DMS153 (cell line): ENCODE results near the gene NXF1.
"Not testable (repeated sequence)": the region's sequence is repeated elsewhere in the genome, so short reads cannot be mapped to it uniquely, and the experiment has no call there.

Experiments used
- DNase-seq: peaks from one replicate; lab custom pipeline; 2025; lab: John Stamatoyannopoulos, UW

The NXF1 gene

DNA sequence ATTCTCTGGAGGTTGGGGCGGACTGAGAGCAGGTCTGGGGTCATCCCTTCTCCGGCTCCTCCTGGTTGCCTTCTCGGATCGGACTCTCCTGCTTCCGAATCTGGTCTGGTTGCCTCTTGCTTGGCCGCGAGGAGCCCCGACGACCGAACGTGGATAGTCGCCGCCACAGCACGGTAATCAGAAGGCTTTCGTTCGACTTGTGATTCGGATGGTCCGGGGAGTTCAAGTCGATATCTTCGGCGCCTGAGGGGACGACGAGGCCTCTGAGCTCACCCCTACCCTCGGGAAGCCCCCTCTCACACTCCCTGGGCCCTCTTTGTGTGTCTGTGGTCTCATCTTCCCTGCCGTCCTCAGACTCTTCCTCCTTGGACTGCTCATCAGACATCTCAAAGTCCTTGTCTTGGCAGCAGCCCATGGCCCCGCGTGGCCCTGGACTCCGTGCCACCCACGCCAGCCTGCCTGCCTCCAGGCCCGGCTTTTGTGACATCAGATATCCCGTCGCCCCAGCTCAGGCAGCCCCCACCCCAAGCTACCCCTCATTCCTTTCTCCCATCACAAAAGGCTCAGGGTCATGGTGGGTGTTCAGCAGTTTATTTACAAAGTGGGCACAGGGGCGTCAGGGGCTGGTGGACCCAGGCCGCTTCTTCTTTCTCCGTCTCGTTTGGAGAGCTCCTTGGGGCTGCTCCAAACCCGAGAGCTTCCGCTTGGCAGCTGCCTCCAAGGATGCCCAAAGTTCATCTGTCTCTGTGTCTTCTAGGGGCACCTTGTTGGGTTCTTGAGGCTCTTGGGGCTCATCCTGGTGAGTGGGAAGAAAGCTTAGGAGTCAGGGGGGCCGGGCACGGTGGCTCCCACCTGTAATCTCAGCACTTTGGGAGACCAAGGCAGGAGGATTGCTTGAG, 27.3 kb upstream of the NXF1 start, which contains the start of gene TEX54:
Gene TEX54, minus strand, starts transcription at position 506 of the 899 bp plus-strand sequence.
- DNase-seq: no peak

DNA sequence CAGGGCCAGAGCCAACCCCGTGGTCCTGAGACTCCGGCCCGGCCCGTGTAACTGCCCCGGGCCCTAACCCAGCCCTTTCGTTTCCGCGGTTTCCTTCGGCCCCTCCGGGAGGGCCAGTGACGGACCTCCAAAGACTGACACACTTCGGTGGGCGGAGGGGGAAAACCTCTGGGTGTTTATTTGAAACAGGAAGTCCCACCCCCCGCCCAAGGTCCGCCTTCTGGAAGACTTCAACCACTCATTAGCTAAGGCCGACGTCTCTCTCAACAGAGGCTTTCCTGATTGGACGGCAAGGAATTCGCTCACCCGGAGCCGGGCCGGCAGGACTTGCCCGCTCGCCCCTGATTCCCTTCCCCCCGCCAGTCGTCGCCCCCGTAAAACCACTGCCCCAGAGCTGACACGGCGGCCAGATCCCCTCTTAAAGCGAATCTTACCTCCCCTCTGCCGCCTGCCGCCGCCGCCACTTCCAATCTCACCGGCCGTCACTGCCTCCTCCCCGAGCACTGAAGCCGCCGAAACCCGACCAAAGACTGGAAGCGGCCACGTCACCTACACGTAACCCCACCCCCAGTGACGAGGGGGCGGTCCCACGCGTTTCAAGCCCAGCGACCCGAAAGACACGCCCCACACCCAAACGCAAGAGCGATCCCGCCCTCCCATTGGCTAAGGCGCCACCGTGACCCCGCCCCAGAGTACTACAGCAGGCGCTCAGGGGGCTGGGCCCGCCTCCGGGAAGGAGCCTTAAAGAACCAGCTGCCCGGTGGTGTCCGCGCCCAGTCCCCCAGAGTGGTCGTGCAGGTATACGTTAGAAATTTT, 26.5 kb upstream of the NXF1 start, which contains the start of gene STX5:
Gene STX5, minus strand, starts transcription at position 532 of the 816 bp plus-strand sequence. CDS start 808 bp downstream, outside the sequence.
- peak; percentile 90 for DNase-seq

DNA sequence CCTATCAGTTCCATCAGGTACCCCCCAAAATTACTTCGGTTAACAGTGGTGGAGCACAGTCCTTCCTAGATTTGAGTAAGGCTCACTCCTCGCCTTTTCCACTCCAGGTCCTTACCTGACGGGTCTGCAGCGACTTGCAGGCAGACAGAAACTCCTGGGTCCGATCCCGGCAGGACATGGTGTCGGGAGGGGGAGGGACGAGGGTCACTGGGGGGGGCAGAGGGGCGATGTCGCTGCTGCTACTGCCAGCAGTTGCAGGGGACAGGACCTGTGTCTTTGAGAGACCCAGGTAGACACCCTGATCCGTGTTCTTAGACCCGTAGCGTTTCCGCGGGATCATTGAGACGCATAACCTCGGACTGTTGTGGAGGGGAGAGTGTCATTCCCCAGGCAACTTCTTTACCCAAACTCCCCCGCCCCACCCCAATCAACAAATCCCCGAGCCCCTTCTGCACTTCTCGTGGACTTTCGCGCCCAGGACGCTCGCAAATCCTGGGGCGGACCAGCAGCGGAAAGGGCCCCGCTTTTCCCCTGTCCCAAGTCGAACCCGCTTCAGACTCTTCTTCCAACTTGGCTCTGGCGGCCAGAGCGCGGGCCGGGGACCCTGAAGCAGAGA, 25.8 kb upstream of the NXF1 start:
- no peak for DNase-seq

DNA sequence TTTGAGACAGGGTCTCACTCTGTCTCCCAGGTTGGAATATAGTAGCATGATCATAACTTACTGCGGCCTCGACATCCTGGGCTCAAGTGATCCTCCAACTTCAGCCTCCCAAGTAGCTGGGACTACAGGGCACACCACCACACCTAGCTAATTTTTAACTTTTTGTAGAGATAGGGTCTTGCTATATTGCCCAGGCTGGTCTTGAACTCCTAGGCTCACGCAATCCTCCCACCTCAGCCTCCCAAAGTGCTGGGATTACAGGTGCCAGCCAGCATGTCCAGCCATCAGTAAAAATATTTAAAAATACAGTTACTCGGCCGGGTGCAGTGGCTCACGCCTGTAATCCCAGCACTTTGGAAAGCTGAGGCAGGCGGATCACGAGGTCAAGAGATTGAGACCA, 22.9 kb upstream of the NXF1 start:
- not testable (repeated sequence) for DNase-seq

DNA sequence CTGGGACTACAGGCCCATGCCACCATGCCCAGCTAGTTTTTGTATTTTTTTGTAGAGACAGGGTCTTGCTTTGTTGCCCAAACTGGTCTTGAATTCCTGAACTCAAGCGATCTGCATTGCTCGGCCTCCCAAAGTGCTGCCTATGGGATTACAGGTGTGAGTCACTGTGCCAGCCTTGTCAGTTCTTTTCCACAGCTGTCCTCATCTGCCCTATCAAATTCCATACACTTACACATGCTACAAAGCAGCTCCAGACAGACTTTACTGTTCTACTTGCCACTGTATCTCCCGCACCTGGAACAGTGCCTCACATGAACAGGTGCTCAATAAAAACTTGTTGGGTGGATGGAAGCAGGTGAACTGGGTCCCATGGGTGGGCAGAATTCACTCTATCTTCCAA, 18.4 kb upstream of the NXF1 start:
- no peak for DNase-seq

DNA sequence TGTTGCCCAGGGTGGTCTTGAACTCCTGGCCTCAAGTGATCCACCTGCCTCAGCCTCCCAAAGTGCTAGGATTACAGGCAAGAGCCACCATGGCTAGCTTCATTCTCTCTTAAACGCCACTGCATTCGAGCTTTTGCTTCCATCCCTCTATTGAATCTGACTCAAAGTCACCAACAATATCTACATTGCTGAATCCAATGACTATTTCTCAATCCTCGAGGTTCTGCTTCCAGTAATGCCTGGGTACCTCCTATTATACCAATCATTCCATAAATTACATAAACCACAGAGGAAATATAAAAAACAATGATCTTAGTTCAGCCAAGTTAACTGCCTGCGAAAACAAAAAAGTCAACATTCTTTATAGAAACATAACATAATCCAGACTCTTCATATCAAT, 11.9 kb upstream of the NXF1 start:
- no peak for DNase-seq

DNA sequence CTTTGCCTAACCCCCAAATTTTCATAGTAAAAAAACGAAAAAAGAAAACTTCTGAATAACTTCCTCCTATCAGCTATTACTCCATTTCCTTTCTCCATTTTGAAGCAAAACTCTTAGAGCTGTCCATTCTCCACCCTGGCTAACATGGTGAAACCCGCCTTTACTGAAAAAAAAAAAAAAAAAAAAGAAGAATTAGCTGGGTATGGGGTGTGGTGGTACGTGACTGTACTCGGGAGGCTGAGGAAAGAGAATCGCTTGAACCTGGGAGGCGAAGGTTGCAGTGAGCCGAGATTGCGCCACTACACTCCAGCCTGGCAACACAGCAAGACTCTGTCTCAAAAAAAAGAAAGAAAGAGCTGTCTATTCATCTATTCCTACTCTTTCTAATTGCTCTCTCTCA, 11.3 kb upstream of the NXF1 start:
- no peak for DNase-seq

DNA sequence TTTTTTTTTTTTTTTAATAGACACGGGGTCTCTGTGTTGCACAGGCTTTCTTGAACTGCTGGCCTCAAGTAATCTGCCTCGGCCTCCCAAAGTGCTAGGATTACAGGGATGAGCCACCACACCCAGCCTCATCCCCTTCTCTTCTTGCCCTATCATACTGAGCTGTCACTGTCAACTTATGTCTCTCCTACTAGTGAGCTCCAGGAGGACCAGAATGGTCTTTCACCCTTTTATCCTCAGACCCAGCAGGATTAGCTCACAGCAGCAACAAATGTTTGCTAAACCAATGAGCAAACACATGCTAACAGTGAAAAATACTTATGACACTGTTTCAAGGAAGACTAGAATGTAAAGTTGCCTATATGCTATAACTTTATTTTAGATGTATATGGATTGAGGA, 6.4 kb upstream of the NXF1 start:
- no peak for DNase-seq

DNA sequence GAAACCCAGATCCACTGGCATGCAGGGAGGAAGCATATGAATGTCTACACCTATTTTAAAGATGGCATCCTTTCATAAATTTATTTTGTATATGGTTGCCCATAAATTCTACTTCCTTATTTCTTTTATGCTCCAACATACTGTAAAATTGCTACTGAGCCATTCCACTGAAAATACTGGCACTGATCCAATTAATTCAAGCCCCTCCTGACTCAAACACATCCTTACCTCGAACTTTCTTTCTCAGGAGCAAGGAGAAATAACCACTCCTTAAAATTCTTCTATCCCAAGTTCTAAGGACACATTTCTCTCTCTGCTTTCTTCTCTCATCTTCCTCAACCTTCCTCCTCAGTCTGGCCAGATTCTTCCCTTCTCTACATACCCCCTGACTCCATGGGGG, 5.5 kb upstream of the NXF1 start:
- no peak for DNase-seq

DNA sequence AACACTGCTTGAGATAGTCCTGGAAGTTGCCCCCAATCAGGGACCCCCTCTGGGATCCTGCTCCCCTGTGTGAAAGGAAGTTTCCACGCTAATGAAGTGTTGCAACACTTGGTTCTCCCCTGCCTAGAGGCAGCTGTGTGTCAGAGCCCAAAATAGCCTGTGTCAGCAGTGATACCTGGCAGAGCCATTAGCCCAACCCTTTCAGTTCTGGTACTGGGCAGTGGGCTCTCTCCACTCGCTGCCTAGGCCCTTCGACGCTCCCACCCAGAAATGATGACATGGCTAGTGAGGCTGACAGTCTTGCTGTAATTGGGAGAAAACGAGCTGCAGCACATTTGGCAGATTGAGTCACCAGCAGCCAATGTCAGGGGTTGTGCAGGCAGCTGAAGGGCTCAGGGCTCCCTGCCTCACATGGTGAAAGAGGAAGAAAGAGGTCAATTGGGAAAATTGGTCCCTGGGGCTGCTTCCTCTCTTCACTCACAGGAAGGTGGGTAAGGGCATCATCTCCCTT, 1.4 kb upstream of the NXF1 start:
- no peak for DNase-seq

DNA sequence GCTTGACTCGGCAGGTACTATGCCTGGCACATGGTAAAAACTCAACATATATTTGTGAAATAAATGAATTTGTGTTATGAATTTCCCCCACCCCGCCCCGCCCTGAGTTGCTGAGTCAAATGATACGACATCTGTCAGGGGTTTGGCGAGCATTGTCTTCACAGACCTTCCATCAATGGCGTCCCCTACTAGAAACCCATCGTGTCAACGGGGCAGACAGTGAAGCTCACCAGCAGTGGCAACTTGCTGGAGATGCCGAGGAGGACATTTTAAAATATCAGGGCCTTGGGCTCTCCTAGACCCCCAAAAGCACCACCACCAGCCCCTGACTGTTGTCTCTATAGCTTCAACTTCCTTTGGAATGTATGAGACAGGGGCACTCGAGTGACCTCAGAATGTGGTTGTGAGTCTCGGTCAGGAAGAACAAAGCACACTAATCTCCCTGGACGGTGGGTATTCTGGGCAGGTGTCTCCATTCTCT, 761 bp upstream of the NXF1 start:
- DNase-seq: no peak

DNA sequence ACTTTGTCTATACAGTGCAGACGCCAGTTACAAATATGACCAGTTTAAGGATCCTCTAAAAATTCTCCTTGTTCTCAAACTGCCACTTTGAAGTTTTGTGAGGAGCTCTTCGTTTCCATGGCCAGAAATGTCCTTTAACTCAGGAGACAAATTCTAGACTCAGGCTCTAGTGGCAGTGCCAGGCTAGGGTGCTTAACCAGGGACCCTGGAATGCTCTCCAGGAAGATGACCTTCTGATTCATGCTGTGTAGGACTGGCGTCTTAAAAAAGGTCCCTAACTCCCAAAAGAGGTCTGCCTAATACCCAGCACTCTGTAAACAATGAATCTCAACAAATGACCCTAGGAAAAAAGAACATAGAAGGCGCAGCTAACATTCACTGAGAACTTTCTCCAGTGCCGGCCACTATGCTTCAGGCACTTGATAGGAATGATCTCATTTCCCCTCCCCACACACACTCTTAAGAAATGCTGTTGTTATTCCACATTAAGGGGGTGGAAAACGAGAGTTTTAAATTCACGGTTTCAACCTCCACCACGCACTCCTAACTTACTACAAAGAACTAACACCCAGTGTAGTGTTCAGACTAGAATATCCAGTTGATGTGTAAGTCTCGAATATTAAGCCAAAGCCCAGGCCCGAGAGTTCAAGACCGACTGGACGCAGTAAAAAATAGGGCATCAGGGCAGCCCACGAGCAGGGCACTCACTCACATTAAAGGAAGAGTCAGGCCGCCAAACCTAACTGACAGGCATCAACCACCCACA, 747 bp downstream of the NXF1 start:
- DNase-seq: no peak

DNA sequence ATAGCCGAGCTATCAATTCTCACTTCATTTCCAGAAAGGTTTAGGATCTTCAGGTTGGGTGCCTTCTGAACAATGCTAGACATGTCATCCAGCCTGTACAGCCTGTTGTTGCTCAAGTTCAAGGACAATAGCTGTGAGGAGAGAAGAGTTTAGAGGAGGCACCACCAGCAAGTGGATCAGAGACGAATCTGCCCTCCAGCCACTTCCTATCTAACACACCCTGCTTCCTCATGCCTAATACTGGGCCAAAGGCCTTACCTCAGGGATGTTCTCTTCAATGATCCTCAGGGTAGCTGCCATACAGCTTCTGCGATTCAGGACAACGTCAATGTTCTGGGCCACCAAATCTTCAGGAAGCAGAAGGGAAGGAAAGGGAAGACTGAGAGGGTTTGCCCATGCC, 4.2 kb downstream of the NXF1 start:
- DNase-seq: no peak

DNA sequence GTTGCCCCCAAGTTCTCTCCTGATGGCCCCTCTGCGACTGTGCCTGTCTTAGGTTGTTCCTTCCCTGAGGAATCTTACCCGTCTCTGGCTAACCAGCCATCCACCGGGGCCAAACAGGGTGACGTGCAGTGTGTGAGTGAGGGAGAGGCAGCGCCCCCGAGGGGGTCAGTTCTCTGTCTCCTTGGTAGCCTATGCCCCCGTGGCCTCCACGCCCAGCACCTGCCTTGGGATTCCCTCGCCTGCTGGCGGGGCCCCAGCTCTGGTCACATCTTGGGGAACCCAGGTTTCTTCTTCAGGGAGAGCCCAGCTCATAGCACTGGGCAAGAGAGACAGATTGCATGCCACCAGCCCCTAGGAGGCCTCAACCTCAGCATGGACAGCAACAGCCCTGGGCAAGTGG, 5.8 kb downstream of the NXF1 start:
- DNase-seq: no peak

DNA sequence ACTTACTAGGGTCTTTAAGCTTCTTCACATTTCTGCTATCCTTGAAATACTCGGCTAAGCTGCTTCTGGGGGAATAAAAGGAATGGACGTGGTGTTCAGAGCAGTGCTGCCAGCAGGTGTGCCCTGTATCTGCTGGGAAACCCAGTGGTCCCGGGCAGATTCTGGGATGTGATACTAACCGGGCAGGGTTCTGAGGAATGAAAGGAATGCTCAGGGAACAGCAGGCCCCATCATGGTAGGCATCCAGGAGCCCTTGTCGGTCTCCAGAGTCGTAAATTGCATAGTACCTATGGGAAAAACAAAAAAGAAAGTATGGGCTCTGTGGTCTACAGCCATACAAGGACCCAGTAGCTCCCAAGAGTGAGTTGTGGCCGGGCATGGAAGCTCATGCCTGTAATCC, 9.0 kb downstream of the NXF1 start:
- no peak for DNase-seq

DNA sequence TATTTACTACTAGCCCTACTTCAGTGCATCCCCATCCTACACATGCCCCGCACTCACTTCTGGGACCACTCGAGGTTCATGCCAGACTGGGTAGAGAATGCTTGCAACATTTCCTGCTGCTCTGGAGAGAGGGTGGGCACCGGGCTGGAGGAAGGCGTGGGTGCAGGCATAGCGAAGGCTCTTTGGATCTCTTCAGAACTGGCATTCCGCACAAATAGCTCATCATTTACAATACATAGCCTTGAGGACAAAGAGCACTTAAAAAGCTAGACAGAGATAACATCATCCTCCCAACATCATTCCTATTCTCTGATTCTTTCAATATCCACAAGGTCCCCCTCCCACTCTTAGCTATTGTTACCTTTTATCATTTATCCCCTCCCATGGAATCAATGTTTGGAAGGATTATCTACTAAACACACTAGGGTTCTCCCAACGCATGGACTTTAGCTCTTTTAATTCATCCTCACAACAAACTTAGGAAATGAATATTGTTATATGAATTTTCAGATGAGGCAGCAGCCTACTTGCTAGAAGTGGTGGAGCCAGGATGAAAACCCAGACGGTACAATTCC, 11.0 kb downstream of the NXF1 start:
- no peak for DNase-seq

DNA sequence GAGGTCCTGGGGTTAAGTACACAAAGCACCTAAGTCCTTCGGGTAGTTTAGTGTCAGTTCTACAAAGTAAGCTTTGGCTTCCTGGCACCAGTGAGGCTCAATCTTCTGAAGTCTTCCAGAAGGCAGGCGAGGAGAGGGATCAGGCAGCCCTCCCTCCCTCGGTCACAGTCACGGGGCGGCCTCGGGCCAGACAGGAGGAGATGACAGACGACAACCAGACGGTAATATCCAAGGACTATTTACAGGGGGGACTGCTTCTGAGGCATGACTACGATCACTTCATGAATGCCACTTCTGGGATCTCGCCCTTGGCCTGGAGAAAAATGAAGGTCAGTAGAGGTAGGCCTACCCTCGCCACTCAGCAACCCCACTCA, 13.1 kb downstream of the NXF1 start:
- DNase-seq: no peak

DNA sequence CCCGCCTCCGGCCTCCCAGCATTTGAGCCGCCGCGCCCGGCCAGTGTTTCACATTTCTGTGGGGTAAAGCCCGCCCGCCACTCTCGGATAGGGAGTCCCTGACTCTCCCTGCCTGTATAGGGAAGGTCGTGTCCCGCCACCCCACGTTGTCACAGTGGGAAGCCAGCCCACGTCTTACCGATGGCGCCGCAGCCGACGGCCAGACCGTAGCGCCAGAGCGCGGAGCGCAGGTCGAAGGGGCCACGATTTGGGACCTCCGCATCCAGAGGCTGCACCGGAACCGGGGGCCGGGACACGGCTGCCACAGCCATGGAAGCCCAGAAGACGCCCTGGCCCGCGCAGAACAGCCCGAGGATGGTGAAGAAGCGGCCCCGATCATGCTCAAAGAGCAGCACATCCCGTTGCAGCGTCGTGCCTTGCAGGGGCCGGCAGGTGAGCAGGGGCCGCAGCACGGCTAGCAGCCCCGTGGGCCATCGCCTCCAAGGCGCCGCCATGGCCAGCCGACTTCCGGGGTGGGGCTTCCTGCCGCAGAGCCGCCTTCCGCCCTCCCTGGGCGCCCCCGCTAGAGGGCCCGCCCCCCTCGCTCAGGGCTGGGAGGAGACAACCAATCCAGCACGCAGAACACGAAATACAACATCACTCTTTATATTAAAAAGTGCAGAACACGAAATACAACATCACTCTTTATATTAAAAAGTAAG, 13.6 kb downstream of the NXF1 start, which contains the start of gene TMEM223:
Gene TMEM223, minus strand, starts transcription at position 506 of the 701 bp plus-strand sequence. Its CDS starts 12 bp downstream, at position 494.
- peak; percentile 55 for DNase-seq

DNA sequence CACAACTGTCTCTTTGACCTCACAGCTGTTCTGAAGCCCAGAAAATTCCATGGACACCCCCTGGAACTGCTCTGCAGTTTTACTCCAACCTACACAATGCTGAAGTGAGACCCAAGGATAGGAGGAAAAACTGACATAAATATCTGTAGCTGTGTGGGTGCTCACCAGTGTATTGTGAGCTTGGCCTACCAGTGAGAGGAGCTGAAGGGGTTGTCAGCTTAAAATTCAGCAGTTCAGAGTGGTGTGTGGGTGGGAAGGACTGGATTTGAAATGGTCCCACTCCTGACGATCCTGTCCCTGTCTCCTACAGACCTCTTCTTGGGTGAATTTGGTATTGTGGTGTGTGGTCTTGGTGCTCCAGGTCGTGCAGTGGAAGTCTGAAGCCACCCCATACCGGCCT, 15.7 kb downstream of the NXF1 start:
- DNase-seq: no peak

DNA sequence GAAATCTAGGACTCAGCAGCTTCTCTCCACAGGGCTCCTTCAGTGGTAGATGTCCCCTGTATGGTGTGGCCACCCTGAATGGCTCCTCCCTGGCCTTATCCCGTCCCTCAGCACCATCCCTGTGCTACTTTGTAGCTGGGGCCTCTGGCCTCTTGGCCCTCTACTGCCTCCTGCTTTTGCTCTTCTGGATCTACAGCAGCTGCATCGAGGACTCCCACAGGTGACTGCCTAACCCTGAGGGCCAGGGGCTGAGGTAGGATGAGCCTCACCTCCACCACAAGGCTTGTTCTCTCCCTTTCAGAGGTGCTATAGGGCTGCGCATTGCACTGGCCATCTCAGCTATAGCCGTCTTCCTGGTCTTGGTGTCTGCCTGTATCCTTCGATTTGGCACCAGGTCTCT, 16.2 kb downstream of the NXF1 start:
- no peak for DNase-seq
